ENCODE measurements around the gene VPREB3.

DNA sequence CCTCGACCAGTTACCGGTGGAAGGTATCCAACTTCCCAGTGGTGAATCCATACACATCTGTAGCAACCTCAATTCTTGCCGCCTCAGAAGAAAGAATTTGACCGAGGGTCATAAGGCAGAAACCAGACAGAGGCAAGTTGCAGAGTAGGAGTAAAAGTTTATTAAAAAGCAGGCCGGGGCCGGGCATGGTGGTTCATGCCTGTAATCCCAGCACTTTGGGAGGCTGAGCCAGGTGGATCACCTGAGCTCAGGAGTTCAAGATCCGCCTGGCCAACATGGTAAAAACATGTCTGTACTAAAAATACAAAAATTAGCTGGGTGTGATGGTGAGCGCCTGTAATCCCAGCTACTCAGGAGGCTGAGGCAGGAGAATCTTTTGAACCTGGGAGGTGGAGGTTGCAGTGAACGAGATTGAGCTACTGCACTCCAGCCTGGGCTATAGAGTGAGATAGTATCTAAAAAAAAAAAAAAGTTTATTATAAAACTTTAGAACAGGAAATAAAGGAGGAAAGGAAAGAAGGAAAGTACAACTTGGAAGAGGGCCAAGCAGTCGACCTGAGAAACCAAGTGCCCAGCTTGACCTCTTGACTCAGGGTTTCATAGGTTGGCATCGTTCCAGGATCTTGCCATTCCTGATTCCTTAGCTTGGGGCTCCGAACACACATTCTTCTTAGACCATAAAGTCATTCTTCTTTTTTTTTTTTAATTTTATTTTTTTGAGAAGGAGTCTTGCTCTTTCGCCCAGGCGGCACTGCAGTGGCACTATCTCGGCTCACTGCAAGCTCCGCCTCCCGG, 35.7 kb downstream of the VPREB3 start:
- TF ChIP-seq, protein P1, sequence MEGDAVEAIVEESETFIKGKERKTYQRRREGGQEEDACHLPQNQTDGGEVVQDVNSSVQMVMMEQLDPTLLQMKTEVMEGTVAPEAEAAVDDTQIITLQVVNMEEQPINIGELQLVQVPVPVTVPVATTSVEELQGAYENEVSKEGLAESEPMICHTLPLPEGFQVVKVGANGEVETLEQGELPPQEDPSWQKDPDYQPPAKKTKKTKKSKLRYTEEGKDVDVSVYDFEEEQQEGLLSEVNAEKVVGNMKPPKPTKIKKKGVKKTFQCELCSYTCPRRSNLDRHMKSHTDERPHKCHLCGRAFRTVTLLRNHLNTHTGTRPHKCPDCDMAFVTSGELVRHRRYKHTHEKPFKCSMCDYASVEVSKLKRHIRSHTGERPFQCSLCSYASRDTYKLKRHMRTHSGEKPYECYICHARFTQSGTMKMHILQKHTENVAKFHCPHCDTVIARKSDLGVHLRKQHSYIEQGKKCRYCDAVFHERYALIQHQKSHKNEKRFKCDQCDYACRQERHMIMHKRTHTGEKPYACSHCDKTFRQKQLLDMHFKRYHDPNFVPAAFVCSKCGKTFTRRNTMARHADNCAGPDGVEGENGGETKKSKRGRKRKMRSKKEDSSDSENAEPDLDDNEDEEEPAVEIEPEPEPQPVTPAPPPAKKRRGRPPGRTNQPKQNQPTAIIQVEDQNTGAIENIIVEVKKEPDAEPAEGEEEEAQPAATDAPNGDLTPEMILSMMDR (IDR thresholded peaks at IDR 0.05) = no peak
- no peak for TF ChIP-seq POLR2A (IDR thresholded peaks at IDR 0.05)
